K562 (cell line): ENCODE data around the gene CDYL. TPM values are rescaled to one million over a fixed set of nuclear protein-coding genes. Genes with fewer than 3 reads are reported as not detected.

Source experiments
- ATAC-seq: fragments of 200-7000 bp; cut with Tn5 transposase; 3 replicates; pipeline ENCODE4 v1.9.1; 2020; ENCODE audit warnings: moderate library complexity
- BruUV-seq: library from RNA; stranded (reverse); fragments of 400-500 nt; replicated peaks from 2 replicates; lab custom pipeline; 2021; lab: Mats Ljungman, UMichigan
- CTCF ChIA-PET: fragments of 300-600 bp; formaldehyde crosslinking; extraction: SDS; loops from one replicate; lab custom pipeline; 2021; ENCODE audit warnings: low intra/inter-chr PET ratio; lab: Yijun Ruan, JAX
- POLR2A ChIA-PET: fragments of 300-600, 350-650 bp; sonication (Branson Sonifier 250); formaldehyde crosslinking; extraction: SDS; loops from one replicate; lab custom pipeline; 2021; ENCODE audit warnings: antibody characterized with exemption, inconsistent platforms; lab: Yijun Ruan, JAX
- DNase-seq, 4 experiments: peaks; one replicate each; pipeline versions ENCODE4 v3.0.0 to v3.0.0-alpha.2; 2011 to 2018; ENCODE audit warnings: low spot score in 3 of 4, mixed read lengths in 3 of 4; ENCODE audit errors: extremely low read depth in 1 of 4
- FAIRE-seq: peaks from 2 replicates; lab custom pipeline; 2011; peaks lifted over from hg19 to GRCh38; lab: Jason Lieb, UNC
- H2AFZ ChIP-seq: 2 replicates; pipeline ENCODE4 v1.6.0; 2011; ENCODE audit warnings: low read depth, low read length, control low read depth, inconsistent platforms
- H3K27ac ChIP-seq: fragments of 200-600 bp; 3 replicates; pipeline ENCODE4 v1.8.0; 2011; ENCODE audit warnings: low read depth, mild to moderate bottlenecking, control low read depth, inconsistent platforms, low read length, moderate library complexity, mixed read lengths; ENCODE audit errors: extremely low read depth
- H3K27me3 ChIP-seq, 2 experiments: fragments of 300-600 bp in 1 of 2; 2 replicates in 1 of 2; 3 replicates in 1 of 2; pipeline versions ENCODE4 v1.6.0 to v1.8.0; 2011; ENCODE audit warnings: inconsistent platforms in 2 of 2, low read length in 2 of 2, mild to moderate bottlenecking in 1 of 2, mixed read lengths in 1 of 2, moderate library complexity in 1 of 2; ENCODE audit not compliant: control insufficient read depth in 2 of 2, insufficient read depth in 2 of 2
- H3K36me3 ChIP-seq: fragments of 300-600 bp; 3 replicates; pipeline ENCODE4 v1.8.0; 2011; ENCODE audit warnings: mild to moderate bottlenecking, low read length, inconsistent platforms; ENCODE audit not compliant: control insufficient read depth, insufficient read depth
- H3K4me1 ChIP-seq, 2 experiments: fragments of 200-600 bp in 1 of 2; replicated peaks in 1 of 2; 2 replicates in 1 of 2; 3 replicates in 1 of 2; pipeline versions ENCODE4 v1.5.1 to v1.8.0; 2011; ENCODE audit warnings: inconsistent platforms in 2 of 2, low read length in 2 of 2, mild to moderate bottlenecking in 1 of 2, mixed read lengths in 1 of 2, moderate library complexity in 1 of 2; ENCODE audit not compliant: control insufficient read depth in 2 of 2, insufficient read depth in 2 of 2
- H3K4me2 ChIP-seq: 2 replicates; pipeline ENCODE4 v1.6.1; 2011; ENCODE audit warnings: low read length, control low read depth, inconsistent platforms, mixed read lengths; ENCODE audit not compliant: insufficient read depth
- H3K4me3 ChIP-seq: fragments of 200-600 bp; sonication (generic), shearing (Covaris generic); 2 replicates; pipeline ENCODE4 v1.5.1; 2016; ENCODE audit warnings: control low read depth, inconsistent platforms
- H3K79me2 ChIP-seq: fragments of 200-600 bp; 3 replicates; pipeline ENCODE4 v1.8.0; 2011; ENCODE audit warnings: low read length, inconsistent platforms; ENCODE audit not compliant: control insufficient read depth, insufficient read depth
- H3K9ac ChIP-seq, 2 experiments: 2 replicates each; pipeline versions ENCODE4 v1.6.0 to v1.6.1; 2011; ENCODE audit warnings: low read depth in 2 of 2, low read length in 2 of 2, control low read depth in 1 of 2, inconsistent platforms in 1 of 2, mild to moderate bottlenecking in 1 of 2, mixed read lengths in 1 of 2; ENCODE audit not compliant: insufficient read depth in 1 of 2
- H3K9me1 ChIP-seq: one replicate; pipeline ENCODE4 v1.6.0; 2011; ENCODE audit warnings: inconsistent platforms, mild to moderate bottlenecking, low read length, moderate library complexity; ENCODE audit not compliant: control insufficient read depth, insufficient read depth
- H3K9me3 ChIP-seq: replicated peaks from 2 replicates; pipeline ENCODE4 v1.5.1; 2011; ENCODE audit warnings: low read depth, low read length, inconsistent platforms; ENCODE audit not compliant: control insufficient read depth, insufficient read depth
- H4K20me1 ChIP-seq: replicated peaks from 2 replicates; pipeline ENCODE4 v1.6.1; 2011; ENCODE audit warnings: low read length, inconsistent platforms, mixed read lengths; ENCODE audit not compliant: control insufficient read depth, insufficient read depth
- E2F5 ChIP-seq: sonication (generic); formaldehyde crosslinking; IDR thresholded peaks from 2 replicates; pipeline ENCODE4 v1.8.0; 2022; ENCODE audit warnings: mild to moderate bottlenecking, missing genetic modification reagents
- NR1H2 ChIP-seq: sonication (generic); formaldehyde crosslinking; IDR thresholded peaks from 2 replicates; pipeline ENCODE4 v1.4.0; 2020; ENCODE audit warnings: mild to moderate bottlenecking, missing genetic modification reagents
- TSHZ1 ChIP-seq: fragments of 250-450 bp; sonication (Bioruptor Pico); IDR thresholded peaks from 2 replicates; pipeline ENCODE4 v1.4.0; 2020; ENCODE audit warnings: mild to moderate bottlenecking, moderate library complexity
- XRCC3 ChIP-seq: fragments of 450-650 bp; IDR thresholded peaks from 2 replicates; pipeline ENCODE4 v1.6.1; 2017; ENCODE audit warnings: mild to moderate bottlenecking, moderate library complexity
- ZNF699 ChIP-seq: fragments of 250-450 bp; sonication (Bioruptor Pico); IDR thresholded peaks from 2 replicates; pipeline ENCODE4 v1.8.0; 2021; ENCODE audit warnings: mild to moderate bottlenecking, moderate library complexity; ENCODE audit not compliant: insufficient replicate concordance
- ZSCAN29 ChIP-seq: fragments of 450-650 bp; IDR thresholded peaks from 2 replicates; pipeline ENCODE4 v1.6.1; 2017
- WGBS: fragments of 100-300 bp; shearing (Covaris generic); methylation state at CpG from one replicate; pipeline ENCODE4 v1.1.6; 2016; ENCODE audit warnings: low coverage, mixed read lengths; ENCODE audit not compliant: insufficient coverage; ENCODE audit errors: missing lambda C conversion rate; 5-methylcytosine and 5-hydroxymethylcytosine counted together
- in situ Hi-C: fragments of 300-500 bp; cut with MboI; formaldehyde crosslinking; loops from 4 replicates; pipeline ENCODE4 v1.15.0; 2018; ENCODE audit warnings: inconsistent platforms, mixed read lengths
- intact Hi-C: fragments of 100-400 bp; cut with micrococcal nuclease; formaldehyde crosslinking; loops from 2 replicates; pipeline ENCODE4 v1.14.2; 2022
- polyA plus RNA-seq, 8 experiments: library from polyadenylated mRNA; depleted of rRNA in 4 of 8; stranded (reverse) in 5 of 8; unstranded in 3 of 8; fragments of >200 nt; fragmentation: Nextera tagmentation in 2 of 8; fragmentation: Illumina TruSeq in 1 of 8; extraction: Ambion mirVana in 2 of 8; extraction: Trizol in 1 of 8; gene quantifications; 2 replicates each; pipeline versions ENCODE4 v1.2.1 to v1.2.3, GENCODE V29; 2011 to 2014; ENCODE audit warnings: inconsistent platforms in 1 of 8, missing spikeins in 1 of 8
- total RNA-seq, 7 experiments: library from RNA; depleted of rRNA in 6 of 7; stranded (reverse); fragments of >200 nt in 6 of 7; fragmentation: Illumina TruSeq in 2 of 7; extraction: Trizol in 2 of 7; gene quantifications; 2 replicates each; pipeline versions ENCODE4 v1.2.1 to v1.2.3, GENCODE V29; 2011 to 2021; ENCODE audit warnings: low replicate concordance in 1 of 7

Gene CDYL
- total and polyA plus RNA-seq, 9 of the 15 experiments (the other 6 are each of a cell fraction or from before 2014, with no cell fraction given) = 8.1 to 45.8 (median 40.8) TPM

- H3K4me3 ChIP-seq = no peak overlapping the region
- FAIRE-seq = no peak
- no peak overlapping the region for H2AFZ ChIP-seq
- H3K9me1 ChIP-seq = no peaks in the 10 kb centered on the region
- H3K79me2 ChIP-seq = no peaks in the 10 kb centered on the region
- POLR2A ChIA-PET = interaction anchor here (0.7 kb wide), 1 partner anchor 34 kb away, joined by 3 read pairs; no protein-coding TSS in a partner anchor
- ATAC-seq = no peak
- H3K4me1 ChIP-seq = no peaks in the 10 kb centered on the region
- H3K4me2 ChIP-seq = no peak overlapping the region
- H3K9ac ChIP-seq = no peak overlapping the region
- no peak for TF ChIP-seq ZSCAN29
- TF ChIP-seq ZNF699 (CRISPR knock-in tag) = no peak
- no peak for TF ChIP-seq E2F5 (CRISPR knock-in tag)
- TF ChIP-seq NR1H2 = no peak
- no peak for TF ChIP-seq XRCC3
- TF ChIP-seq TSHZ1 (CRISPR knock-in tag) = no peak
- WGBS = 0% methylated on average over 2 of the region's 2 CpGs
- CTCF ChIA-PET = no interaction called here
- in situ Hi-C loops = no loop called here
- H3K9me3 ChIP-seq = no peaks in the 10 kb centered on the region
- H4K20me1 ChIP-seq = no peaks in the 10 kb centered on the region
- no peak for DNase-seq
- no peaks in the 10 kb centered on the region for H3K36me3 ChIP-seq
- peaks cover 5% of the 10 kb centered on the region in 2 experiments; a peak in 4 of 5 replicates for H3K27me3 ChIP-seq
- no TSS peak for BruUV-seq
- H3K27ac ChIP-seq = no peak overlapping the region
- intact Hi-C loops = no loop called here
Measured at GRCh38 chr6:4756247-4756646, 20.0 kb upstream of the CDYL start.
